Activated CD4-positive, CD25-positive, alpha-beta regulatory T cell (primary cell): ENCODE results near the gene CUL5.
"Not testable (repeated sequence)": the region's sequence is repeated elsewhere in the genome, so short reads cannot be mapped to it uniquely, and the experiment has no call there.

Experiments
- DNase-seq, 4 experiments: peaks; one replicate each; lab custom pipeline; 2025; lab: John Stamatoyannopoulos, UW

CUL5 gene

DNA sequence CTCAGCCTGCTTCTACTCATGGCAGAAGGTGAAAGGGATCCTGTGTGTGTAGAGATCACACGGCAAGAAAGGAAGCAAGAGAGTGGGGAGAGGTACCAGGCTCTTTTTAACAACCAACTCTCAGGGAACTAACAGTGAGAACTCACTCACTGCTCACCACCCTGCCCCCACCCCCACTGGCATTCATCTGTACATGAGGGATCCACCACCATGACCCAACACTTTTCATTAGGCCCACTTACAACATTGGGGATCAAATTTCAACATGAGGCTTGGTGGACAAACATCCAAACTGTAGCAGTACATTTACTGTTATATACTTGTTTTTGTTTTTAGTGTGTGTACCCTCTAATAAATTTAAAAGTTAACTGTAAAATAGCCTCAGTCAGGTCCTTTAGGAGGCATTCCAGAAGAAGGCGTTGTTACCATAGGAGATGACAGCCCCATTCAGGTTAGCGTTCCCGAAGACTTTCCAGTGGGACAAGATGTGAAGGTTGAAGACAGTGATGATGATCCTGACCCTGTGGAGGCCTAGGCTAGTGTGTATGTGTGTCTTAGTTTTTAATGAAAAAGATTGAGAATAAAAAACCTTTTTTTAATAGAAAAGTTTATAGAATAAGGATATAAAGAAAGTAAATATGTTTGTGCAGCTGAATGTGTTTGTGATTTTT lies 11.3 kb downstream of the CUL5 start:
- DNase-seq, result no peak

DNA sequence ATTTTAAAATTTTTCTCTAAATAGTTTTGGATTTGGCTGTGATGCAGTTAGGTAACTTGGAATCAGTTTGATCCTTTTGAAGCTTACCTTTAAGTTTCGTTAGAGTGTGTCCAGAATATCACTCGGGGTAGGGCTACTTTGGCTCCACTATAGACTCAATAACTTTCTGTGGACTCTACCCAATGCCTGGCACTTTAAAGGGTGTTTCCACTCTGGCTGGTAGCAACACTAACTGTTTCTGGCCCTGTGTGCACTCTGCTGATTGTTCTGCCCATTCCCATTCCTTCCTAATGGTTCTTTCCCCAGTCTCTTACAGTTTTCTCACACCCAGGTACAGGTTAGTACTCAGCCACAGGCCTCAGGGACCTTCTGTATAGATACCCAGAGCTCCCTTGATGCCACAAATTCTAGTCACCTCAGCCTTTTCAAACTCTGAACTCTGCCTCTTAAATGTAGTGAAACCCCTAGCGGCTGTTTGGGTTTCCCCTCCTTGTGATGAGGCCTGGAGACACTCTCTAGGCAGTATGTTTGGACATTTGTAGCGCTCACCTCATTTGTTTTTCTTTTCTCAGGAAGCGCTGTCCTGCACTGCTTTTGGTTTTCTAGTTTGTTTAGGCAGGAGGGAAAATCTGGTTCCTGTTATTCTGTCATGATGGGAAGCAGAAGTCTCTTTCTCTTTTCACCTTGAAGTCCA lies 16.8 kb downstream of the CUL5 start:
- DNase-seq, result no peak

DNA sequence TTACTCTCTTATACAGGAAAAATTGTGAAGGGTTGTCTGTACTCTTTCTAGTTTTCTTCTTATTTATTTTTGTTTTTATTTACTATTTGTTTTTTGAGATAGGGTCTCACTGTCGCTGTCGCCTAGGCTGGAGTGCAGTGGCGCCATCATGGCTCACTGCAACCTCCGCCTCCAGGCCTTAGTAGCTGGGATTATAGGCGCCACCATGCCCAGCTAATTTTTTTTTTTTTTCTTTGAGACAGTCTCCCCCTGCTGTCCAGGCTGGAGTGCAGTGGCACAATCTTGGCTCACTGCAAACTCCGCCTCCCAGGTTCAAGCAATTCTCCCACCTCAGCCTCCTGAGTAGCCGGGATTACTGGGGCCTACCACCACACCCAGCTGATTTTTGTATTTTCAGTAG lies 18.4 kb downstream of the CUL5 start:
- no peak for DNase-seq

DNA sequence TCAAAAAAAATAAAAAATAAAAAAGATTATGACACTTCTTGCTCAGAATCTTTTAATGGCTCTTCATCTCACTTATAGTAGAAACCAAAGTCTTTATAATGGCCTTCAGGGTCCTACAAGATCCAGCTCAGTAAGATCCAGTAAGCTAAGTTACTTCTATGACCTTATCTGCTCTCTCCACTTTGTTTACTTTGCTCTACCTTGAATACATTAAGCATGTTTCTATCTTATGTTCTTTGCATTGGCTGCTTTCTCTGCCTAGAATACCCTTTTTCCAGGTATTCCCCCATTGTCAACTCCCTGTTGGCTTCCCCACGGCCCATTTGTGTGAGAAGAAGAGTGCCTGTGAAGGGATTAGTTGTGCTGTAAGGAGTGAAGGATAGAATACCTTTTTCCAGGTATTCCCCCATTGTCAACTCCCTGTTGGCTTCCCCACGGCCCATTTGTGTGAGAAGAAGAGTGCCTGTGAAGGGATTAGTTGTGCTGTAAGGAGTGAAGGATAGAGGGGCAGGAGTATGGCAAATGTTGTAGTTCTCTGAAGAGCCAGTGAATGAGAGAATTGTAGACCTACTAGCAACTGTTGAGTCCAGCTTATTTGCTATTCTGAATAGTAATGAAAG lies 20.2 kb downstream of the CUL5 start:
- not testable (repeated sequence) for DNase-seq

DNA sequence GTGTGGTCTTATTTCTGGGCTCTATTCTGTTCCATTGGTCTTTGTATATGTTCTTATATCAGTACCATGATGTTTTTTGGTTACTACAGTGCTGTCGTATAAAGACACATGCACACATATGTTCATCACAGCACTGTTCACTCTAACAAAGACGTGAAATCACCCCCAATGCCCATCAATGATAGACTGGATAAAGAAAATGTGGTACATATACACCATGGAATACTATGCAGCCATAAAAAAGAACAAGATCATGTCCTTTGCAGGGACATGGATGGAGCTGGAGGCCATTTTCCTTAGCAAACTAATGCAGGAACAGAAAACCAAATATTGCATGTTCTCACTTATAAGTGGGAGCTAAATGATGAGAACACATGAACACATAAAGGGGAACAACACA lies 22.9 kb downstream of the CUL5 start:
- DNase-seq, result not testable (repeated sequence)

DNA sequence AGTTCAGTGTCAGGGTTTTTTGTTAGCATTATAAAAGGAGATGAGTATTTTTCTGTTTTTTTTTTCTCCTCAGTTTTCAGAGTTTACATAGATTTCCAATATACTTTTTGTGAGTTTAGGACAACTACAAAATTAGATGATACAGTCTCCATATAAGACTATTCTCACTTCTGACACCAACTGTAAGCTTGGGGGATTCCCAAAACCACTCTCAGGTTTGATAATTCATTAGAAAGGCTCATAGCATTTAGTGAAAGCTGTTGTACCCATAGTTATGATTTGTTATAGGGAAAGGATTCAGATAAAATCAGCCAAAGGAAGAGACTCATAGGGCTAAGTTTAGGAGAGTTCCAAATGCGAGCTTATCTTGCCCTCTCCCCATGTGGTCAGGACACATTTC lies 24.1 kb downstream of the CUL5 start:
- DNase-seq, result no peak

DNA sequence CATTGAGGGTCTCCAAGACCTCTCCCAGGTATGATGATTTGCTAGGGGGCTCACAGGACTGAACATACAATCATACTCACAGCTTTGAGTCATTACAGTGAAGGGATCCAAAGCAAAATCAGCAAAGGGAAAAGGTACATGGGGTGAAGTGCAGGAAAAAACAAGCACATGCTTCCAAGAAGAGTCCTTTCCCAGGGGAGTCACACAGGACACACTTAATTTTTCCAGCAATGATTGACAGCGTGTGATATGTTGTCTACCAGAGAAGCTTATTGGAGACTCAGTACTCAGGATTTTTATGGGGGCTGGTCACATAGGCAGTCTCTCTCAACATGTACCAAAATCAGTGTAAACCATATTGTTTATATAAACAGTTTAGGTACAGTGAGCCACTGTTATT lies 25.3 kb downstream of the CUL5 start:
- no peak for DNase-seq

DNA sequence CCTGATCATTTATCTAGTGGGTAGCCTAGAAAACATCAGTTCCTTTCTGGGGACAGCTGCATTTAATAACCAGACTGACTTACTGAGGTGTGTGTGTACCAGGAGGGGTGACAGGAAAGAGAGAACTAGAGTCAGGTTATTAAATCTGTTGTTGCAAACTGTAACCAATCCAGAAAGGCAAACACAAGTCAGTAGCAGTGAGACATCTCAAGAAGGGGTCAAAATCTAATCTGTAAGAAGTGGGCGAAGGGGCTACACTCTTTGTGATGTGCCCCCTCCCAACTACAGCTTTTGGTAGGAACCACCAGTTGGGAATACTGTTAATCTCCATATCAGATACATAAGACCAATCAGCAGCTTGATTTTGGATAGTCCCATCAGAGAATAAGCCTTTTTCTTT lies 26.3 kb downstream of the CUL5 start:
- DNase-seq, result no peak

DNA sequence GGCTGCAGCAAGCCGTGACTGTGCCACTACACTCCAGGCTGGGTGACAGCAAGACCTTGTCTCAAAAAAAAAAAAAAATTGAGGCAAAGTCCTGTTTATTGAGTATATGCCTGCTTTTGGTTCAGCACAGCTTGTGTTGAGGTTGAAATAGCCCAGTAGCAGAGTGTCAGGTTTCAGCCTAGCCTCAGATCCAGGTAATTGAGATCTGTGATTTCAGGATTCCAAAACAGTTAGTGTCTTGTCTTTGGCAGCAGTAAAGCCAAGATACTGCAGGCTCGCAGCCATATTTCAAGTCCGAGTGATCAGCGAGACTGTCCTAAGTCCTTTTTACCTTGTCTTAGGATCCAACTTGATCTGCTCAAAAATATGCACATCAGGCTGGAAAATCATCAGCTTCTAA lies 27.0 kb downstream of the CUL5 start:
- DNase-seq, result no peak

DNA sequence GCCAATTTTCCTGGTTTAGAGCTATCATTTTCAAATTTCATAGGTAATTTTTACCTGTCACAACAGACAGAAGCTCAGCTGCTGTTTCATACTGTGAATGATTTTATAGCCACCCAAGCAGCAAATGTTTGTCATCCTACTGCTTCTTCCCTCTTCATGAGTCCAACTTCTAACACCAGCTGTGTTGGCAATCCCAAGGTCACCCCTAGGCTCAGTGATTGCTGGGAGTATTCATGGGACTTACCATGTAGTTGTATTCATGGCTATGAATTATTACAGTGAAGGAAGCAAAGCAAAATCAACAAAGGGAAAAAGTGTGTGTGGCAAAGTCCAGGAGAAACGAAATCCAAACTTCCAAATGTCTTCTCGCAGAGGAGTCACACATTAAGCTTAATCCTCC lies 28.5 kb downstream of the CUL5 start:
- no peak for DNase-seq

DNA sequence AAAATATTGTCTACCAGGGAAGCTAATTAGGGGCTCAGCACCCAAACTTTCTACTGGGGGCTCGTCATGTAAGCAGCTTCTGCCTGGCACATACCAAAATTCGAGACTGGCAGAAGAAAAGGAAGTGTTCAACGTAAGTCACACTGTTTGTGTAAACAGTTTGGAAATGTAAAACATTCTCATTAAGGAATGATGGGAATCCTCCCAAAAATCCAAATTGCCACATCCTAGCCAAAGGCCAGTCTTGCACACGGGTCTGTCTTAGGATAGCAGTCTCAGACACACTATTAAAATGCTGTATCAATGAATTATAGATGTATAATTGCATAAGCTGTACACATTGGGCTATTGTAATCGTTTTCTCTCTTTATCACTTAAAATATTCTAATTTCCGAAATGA lies 28.9 kb downstream of the CUL5 start:
- DNase-seq, result no peak

DNA sequence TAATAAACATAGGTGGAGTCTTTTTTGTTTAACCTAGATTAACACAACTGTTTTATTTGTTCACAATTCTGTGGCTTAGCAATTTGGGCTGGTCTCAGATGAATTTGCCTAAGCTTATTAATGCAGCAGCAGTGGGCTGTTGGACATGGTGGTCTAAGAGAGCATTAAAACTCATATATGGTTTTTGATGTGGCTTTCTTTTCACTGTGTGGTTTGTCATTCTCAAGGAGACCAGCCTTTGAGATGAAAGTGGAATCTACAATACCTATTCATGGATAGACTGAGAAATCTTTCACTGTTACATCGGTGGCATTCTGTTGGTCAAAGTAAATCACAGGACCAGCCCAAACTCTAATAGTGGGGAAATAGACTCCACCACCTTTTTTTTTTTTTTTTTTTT lies 39.6 kb downstream of the CUL5 start:
- DNase-seq, result no peak

DNA sequence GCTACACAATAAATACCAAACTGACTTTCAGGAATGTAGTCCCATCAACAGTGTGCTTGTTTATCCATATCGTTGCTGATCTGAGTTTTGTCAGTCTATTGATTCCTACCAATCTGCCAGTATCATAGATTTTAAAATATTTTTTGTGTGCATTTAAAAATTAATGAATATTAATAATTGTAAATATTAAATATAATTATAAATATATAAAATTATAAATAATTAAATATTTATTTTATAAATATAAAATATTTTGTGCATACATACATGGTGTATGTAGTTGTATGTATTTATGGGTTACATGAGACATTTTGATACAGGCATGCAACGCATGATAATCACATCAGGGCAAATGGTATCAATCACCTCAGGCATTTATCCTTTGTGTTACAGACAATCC lies 53.6 kb downstream of the CUL5 start:
- DNase-seq, result no peak

DNA sequence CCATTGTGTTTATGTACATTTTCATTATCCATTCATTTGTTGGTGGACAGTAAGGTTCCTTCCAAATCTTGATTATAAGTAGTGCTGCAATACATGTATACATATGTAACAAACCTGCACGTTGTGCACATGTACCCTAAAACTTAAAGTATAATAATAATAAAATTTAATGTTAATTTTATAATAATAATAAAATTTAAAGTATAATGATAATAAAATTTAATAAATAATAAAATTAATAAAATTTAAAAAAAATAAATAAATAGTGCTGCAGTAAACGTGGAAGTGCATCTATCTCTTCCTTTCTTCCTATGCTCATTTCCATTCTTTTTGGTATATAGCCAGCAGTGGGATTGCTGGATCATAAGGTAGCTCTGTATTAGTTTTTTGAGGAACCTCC lies 54.7 kb downstream of the CUL5 start:
- no peak for DNase-seq

DNA sequence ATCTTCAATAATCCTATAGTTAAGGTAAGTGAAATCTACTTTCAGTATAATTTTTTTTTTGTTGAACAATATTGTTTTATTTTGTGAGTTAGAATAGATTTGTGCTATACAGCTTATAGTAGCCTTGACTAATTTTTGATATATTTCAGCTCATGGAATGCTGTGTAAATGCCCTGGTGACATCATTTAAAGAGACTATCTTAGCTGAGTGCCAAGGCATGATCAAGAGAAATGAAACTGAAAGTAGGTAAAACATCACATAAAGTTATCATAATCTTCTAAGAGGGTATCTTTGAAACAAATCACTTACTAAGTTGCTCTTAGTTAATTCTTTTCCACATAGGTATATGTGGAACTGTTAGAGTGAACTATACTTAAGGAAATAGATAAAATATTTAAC lies 61.2 kb downstream of the CUL5 start:
- no peak for DNase-seq

DNA sequence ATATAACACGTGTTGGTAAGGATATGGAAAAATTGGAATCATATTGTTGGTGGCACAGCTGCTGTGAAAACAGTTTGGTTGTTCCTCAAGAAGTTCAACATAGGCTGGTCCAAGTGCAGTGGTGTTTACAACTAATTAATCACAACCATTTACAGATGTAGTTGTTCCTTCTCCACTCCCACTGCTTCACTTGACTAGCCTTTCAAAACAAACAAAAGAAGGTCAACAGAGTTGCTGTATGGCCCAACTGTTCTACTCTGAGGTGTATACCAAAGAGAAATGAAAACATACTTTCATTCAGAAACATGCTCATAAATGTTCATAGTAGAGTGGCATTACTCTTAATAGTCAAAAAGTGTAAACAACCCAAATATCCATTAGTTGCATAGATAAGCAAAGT lies 76.1 kb downstream of the CUL5 start:
- no peak for DNase-seq

DNA sequence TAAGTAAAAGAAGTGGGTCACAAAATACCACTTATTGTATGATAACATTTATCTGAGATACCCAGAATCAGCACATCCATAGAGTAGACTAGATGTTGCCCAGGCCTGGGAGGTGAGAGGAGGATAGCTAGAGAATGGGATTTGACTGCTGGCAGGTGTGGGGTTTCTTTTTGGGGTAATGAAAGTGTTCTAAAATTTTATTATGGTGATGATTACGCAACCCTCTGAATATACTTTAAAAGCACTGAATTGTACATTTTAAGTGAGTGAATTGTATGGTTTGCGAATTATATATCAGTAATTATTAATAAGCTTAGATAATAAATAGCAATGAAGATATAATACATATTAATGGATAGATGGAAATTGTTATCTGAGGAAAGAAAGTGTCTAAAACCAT lies 77.0 kb downstream of the CUL5 start:
- no peak for DNase-seq

DNA sequence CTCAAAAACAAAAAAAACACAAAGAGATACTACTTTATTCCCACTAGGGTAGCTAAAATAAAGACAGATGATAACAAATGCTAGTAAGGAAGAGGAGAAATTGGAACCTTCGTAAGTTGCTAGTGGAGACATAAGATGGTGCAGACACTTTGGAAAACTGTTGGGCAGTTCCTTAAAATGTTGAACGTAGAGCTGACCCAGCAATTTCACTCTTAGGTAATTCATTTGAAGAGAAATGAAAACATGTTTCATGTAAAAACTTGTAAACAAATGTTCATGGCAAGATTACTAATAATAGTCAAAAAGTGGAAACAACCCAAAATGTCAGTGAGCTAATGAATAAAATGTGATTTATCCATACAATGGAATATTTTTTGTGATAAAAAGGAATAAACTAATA lies 83.4 kb downstream of the CUL5 start:
- no peak for DNase-seq

DNA sequence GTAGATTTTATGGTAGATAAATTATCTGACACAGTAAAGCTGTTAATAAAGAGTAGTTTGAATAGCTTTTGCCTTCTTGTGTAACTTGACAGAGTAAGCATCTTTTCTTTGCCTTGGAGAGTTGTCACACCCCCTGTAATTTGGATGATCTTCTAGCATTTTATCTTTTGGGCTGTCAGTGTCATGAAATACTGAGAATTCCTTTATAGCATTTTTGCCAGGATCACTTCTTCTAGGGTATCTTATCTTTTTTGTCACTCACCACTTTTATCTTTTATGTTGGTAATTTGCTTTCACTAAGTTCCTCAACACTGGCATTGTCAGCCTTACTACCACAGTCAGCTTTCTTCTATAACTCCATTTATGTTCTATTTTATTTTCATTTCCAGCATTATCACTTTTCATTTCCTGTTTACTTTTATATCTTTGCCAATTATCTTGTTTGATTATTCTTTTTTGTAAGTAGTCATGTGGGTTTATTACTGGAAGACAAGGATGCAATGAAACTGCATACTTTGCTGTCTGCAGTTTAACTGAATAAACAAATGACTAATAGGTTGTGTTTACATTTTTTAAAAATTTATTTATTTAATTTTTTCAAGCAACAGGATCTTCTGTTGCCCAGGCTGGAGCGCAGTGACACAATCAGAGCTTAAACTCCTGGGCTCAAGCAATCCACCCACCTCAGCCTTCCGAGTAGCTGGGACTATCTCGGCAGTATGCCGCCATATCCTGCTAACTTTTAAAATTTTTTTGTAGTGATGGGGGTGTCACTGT lies 84.6 kb downstream of the CUL5 start:
- DNase-seq, result no peak

DNA sequence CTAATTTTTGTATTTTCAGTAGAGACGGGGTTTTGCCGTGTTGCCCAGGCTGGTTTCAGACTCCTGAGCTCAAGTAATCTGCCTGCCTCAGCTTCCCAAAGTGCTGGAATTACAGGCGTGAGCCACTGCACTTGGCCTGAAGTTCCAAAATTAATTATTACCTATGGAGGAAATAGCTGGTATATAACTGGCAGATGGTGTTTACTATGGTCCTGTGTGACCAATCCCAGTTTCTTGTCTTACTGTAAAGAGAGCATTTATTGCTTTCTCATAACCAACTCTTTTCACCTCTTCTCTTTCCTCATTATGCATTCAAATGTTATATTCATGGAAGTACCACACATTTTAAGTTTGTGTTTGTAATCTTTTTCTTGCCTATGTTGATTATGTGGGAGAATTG lies 88.5 kb downstream of the CUL5 start:
- DNase-seq, result no peak

DNA sequence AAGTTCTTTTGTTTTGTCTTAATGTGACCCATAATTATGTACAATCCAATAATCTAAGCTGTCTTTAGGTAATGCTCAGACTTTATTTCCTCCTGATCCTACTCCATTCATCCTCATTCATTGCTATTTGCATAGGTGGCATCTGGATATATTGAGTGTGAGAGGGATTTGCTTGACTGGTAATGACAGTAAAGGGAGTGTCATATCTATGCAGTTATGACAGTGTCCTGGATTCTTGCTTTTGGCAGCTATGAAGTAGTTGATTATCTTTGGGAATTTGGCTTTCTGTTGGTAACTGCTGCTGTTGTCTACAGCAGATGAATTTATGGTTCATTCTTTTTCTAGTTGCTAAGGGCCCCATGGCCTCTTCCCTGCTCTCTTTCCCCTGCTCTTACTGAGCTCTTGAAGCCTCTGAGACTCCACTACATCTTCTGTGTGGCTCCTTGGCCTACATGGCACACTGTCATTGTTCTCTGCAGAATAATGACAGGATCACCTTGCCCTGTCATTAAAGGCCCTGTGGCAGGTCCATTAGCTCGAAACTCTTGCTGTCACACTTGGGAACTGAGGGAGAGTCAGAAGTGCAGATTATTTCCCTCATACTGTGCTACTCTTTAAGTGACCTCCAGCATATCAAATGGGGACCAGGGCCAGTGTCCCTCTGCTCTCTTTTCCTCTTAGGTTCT lies 92.5 kb downstream of the CUL5 start:
- DNase-seq, result no peak

DNA sequence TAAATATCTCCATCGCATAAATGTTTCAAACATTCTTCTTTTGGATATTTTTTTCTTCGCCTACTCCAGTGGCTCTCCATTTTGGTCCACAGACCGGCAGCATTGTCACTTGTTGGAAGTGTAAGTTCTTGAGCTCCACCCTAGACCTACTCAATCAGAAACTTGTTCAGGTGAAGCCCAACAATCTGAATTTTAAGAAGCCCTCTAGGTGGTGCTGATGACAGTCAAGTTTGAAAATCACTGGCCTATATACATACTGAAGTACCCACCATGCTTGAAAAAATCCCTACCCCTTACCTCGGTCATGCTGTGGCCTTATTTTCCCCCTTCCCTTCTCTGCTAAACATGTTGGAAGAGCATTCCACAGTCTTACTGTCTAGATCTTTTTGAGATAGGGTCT lies 102.4 kb downstream of the CUL5 start:
- DNase-seq, result no peak
